GM23248 (cell line): Measurements from ENCODE around the gene KIFC3. TPM values are rescaled to one million over a fixed set of nuclear protein-coding genes. Genes with fewer than 3 reads are reported as not detected.

Experiments used
- DNase-seq: peaks from one replicate; pipeline ENCODE4 v3.0.0-alpha.2; 2015
- H2AFZ ChIP-seq: fragments of 200-600 bp; sonication (generic); 2 replicates; pipeline ENCODE4 v1.6.1; 2016; ENCODE audit warnings: antibody characterized with exemption
- H3F3A ChIP-seq: fragments of 200-600 bp; sonication (generic); 2 replicates; pipeline ENCODE4 v1.6.1; 2016; ENCODE audit warnings: mild to moderate bottlenecking, antibody characterized with exemption, mixed run types; ENCODE audit not compliant: insufficient read depth
- H3K27ac ChIP-seq: fragments of 200-600 bp; sonication (generic); 2 replicates; pipeline ENCODE4 v1.5.1; 2016; ENCODE audit warnings: mild to moderate bottlenecking
- H3K27me3 ChIP-seq: fragments of 200-600 bp; sonication (generic); replicated peaks from 2 replicates; pipeline ENCODE4 v1.6.1; 2016; ENCODE audit warnings: mild to moderate bottlenecking; ENCODE audit not compliant: insufficient read depth
- H3K36me3 ChIP-seq: fragments of 200-600 bp; sonication (generic); 2 replicates; pipeline ENCODE4 v1.6.1; 2016; ENCODE audit warnings: low read depth, mild to moderate bottlenecking
- H3K4me1 ChIP-seq: fragments of 200-600 bp; sonication (generic); 2 replicates; pipeline ENCODE4 v1.6.1; 2016; ENCODE audit warnings: mild to moderate bottlenecking; ENCODE audit not compliant: insufficient read depth
- H3K4me2 ChIP-seq: fragments of 200-600 bp; sonication (generic); one replicate; pipeline ENCODE4 v1.6.1; 2016; ENCODE audit warnings: mild to moderate bottlenecking; ENCODE audit not compliant: unreplicated experiment
- H3K4me3 ChIP-seq: fragments of 200-600 bp; sonication (generic); 2 replicates; pipeline ENCODE4 v1.5.1; 2016; ENCODE audit warnings: mild to moderate bottlenecking
- H3K79me2 ChIP-seq: fragments of 200-600 bp; sonication (generic); 2 replicates; pipeline ENCODE4 v1.6.1; 2016; ENCODE audit warnings: mild to moderate bottlenecking; ENCODE audit not compliant: insufficient read depth
- H3K9ac ChIP-seq: fragments of 200-600 bp; sonication (generic); 2 replicates; pipeline ENCODE4 v1.6.1; 2016; ENCODE audit warnings: mild to moderate bottlenecking
- H3K9me2 ChIP-seq: fragments of 200-600 bp; sonication (generic); 2 replicates; pipeline ENCODE4 v1.6.1; 2016; ENCODE audit warnings: mixed run types, mild to moderate bottlenecking, moderate library complexity; ENCODE audit not compliant: insufficient read depth
- H3K9me3 ChIP-seq: fragments of 200-600 bp; sonication (generic); one replicate; pipeline ENCODE4 v1.6.1; 2017; ENCODE audit warnings: low read depth
- H4K20me1 ChIP-seq: fragments of 200-600 bp; sonication (generic); 2 replicates; pipeline ENCODE4 v1.6.0; 2016; ENCODE audit not compliant: insufficient read depth
- EZH2 ChIP-seq: fragments of 200-600 bp; sonication (generic); IDR thresholded peaks from 2 replicates; pipeline ENCODE4 v1.6.1; 2018; ENCODE audit warnings: antibody characterized with exemption, mild to moderate bottlenecking; ENCODE audit not compliant: insufficient read depth, poor library complexity, severe bottlenecking
- EZH2phosphoT487 ChIP-seq: fragments of 200-600 bp; sonication (generic); IDR thresholded peaks from 2 replicates; pipeline ENCODE4 v1.6.1; 2018; ENCODE audit warnings: antibody characterized with exemption, moderate library complexity, mild to moderate bottlenecking, low read depth; ENCODE audit not compliant: insufficient read depth
- WGBS, 2 experiments: methylation state at CpG; one replicate each; pipeline ENCODE4 v1.1.6; 2015 to 2017; ENCODE audit warnings: low lambda C conversion rate in 2 of 2, low coverage in 1 of 2; ENCODE audit errors: missing lambda C conversion rate in 2 of 2; 5-methylcytosine and 5-hydroxymethylcytosine counted together
- in situ Hi-C: fragments of 300-500 bp; cut with MboI; formaldehyde crosslinking; loops from 2 replicates; pipeline ENCODE4 v1.15.0; 2020
- polyA plus RNA-seq: library from polyadenylated mRNA; unstranded; fragments of >200 nt; fragmentation: Nextera tagmentation; extraction: Ambion mirVana; gene quantifications from 2 replicates; pipeline ENCODE4 v1.2.1, GENCODE V29; 2016
- total RNA-seq: library from RNA; depleted of rRNA; stranded (reverse); fragments of >200 nt; shearing (Covaris generic); gene quantifications from 2 replicates; pipeline ENCODE4 v1.2.3, GENCODE V29; 2014

The KIFC3 gene
- total and polyA plus RNA-seq, 2 experiments from 2014 or later: 27.0 to 65.3 TPM

- no peaks in the 10 kb centered on the region for H3K9me2 ChIP-seq
- no peak overlapping the region for H3K9ac ChIP-seq
- no peaks in the 10 kb centered on the region for H4K20me1 ChIP-seq
- no peaks in the 10 kb centered on the region for H3K4me1 ChIP-seq
- no peak for DNase-seq
- no peak overlapping the region for H3K27ac ChIP-seq
- WGBS, 2 experiments: 78% methylated on average over 23 of the region's 23 CpGs
- H3F3A ChIP-seq: no peaks in the 10 kb centered on the region
- no peak overlapping the region for H3K4me3 ChIP-seq
- in situ Hi-C loops: no loop called here
- H2AFZ ChIP-seq: no peak overlapping the region
- H3K4me2 ChIP-seq: no peak overlapping the region
- no peak for TF ChIP-seq EZH2
- TF ChIP-seq EZH2phosphoT487: no peak
- H3K36me3 ChIP-seq: peaks cover 6% of the 10 kb centered on the region; the same call in 1 of the 2 replicates
- no peaks in the 10 kb centered on the region for H3K9me3 ChIP-seq
- 0 out of 2 replicates have a peak, but pooled peaks cover 1% of the 10 kb centered on the region for H3K79me2 ChIP-seq
- no peaks in the 10 kb centered on the region for H3K27me3 ChIP-seq
These were observed 26.4 kb downstream of the KIFC3 start for GRCh38 chr16:57775661-57776469.

- no peak for TF ChIP-seq EZH2phosphoT487
- no peak for TF ChIP-seq EZH2
- H3K27me3 ChIP-seq: no peaks in the 10 kb centered on the region
- no peak for DNase-seq
- no peak overlapping the region for H3K27ac ChIP-seq
- no peak overlapping the region for H3K9ac ChIP-seq
- no peaks in the 10 kb centered on the region for H3K79me2 ChIP-seq
- no peaks in the 10 kb centered on the region for H4K20me1 ChIP-seq
- H3K4me2 ChIP-seq: no peak overlapping the region
- in situ Hi-C loops: no loop called here
- peaks cover 10% of the 10 kb centered on the region; the same call in 1 of the 2 replicates for H3K36me3 ChIP-seq
- H3K4me3 ChIP-seq: no peak overlapping the region
- no peaks in the 10 kb centered on the region for H3F3A ChIP-seq
- WGBS, 2 experiments: 98 to 99% methylated on average over 8 to 12 of the region's 12 CpGs
- H3K4me1 ChIP-seq: no peaks in the 10 kb centered on the region
- H2AFZ ChIP-seq: no peak overlapping the region
- no peaks in the 10 kb centered on the region for H3K9me3 ChIP-seq
- no peaks in the 10 kb centered on the region for H3K9me2 ChIP-seq
These were observed 27.5 kb downstream of the KIFC3 start for GRCh38 chr16:57774705-57775285.

- peaks cover 13% of the 10 kb centered on the region; the same call in 1 of the 2 replicates for H3K36me3 ChIP-seq
- H3K27me3 ChIP-seq: no peaks in the 10 kb centered on the region
- no peak overlapping the region for H3K9ac ChIP-seq
- H2AFZ ChIP-seq: no peak overlapping the region
- in situ Hi-C loops: no loop called here
- H3K4me2 ChIP-seq: no peak overlapping the region
- no peaks in the 10 kb centered on the region for H3K4me1 ChIP-seq
- no peaks in the 10 kb centered on the region for H3K9me2 ChIP-seq
- no peak for TF ChIP-seq EZH2phosphoT487
- TF ChIP-seq EZH2: no peak
- no peaks in the 10 kb centered on the region for H4K20me1 ChIP-seq
- H3K27ac ChIP-seq: no peak overlapping the region
- no peaks in the 10 kb centered on the region for H3F3A ChIP-seq
- 84 to 88% methylated on average over 11 of the region's 11 CpGs for WGBS, 2 experiments
- H3K79me2 ChIP-seq: no peaks in the 10 kb centered on the region
- DNase-seq: no peak
- no peak overlapping the region for H3K4me3 ChIP-seq
- no peaks in the 10 kb centered on the region for H3K9me3 ChIP-seq
These were observed 28.5 kb downstream of the KIFC3 start for GRCh38 chr16:57773655-57774295.

- Histone ChIP-seq H3K4me2 (no peak overlapping the region), H2AFZ (no peak overlapping the region), H3K4me1 (no peaks in the 10 kb centered on the region), H3K9me3 (no peaks in the 10 kb centered on the region), H3F3A (no peaks in the 10 kb centered on the region), H3K36me3 (peaks cover 17% of the 10 kb centered on the region; the same call in 1 of the 2 replicates), H3K27me3 (no peaks in the 10 kb centered on the region), H3K27ac (no peak overlapping the region), H3K79me2 (no peaks in the 10 kb centered on the region), H3K4me3 (no peak overlapping the region), H3K9ac (no peak overlapping the region), H3K9me2 (no peaks in the 10 kb centered on the region), H4K20me1 (no peaks in the 10 kb centered on the region)
- TF ChIP-seq EZH2 (no peak), EZH2phosphoT487 (no peak)
- in situ Hi-C loops: no loop called here
- 88 to 92% methylated on average over 11 of the region's 11 CpGs for WGBS, 2 experiments
- no peak for DNase-seq
These were observed 29.3 kb downstream of the KIFC3 start for GRCh38 chr16:57773019-57773418.
